ENCODE measurements around the gene RIMOC1.
A peak's percentile ranks its signal among the peaks of the same experiment; 100 is the strongest.

The RIMOC1 gene

GRCh38 chr5:41903892-41904799, at the start of gene RIMOC1:
TSS of gene RIMOC1 (plus strand) at chr5:41904344. CDS start at chr5:41904368, 24 bp downstream.
- peak; percentile 95 for DNase-seq (ENCODE audit: low read depth)

- DNase-seq (ENCODE audit: low read depth): no peak
These were observed 47.3 kb upstream of the RIMOC1 start for GRCh38 chr5:41856644-41857491.

GRCh38 chr5:41857989-41858388, 46.2 kb upstream of the RIMOC1 start:
- no peak for DNase-seq (ENCODE audit: low read depth)

- no peak for DNase-seq (ENCODE audit: low read depth)
These were observed 45.3 kb upstream of the RIMOC1 start for GRCh38 chr5:41858890-41859289.

- DNase-seq (ENCODE audit: low read depth): no peak
These were observed 40.2 kb upstream of the RIMOC1 start for GRCh38 chr5:41863871-41864486.

GRCh38 chr5:41869151-41869723, 34.9 kb upstream of the RIMOC1 start:
- no peak for DNase-seq (ENCODE audit: low read depth)

GRCh38 chr5:41869724-41870626, 34.2 kb upstream of the RIMOC1 start, which contains the start of gene OXCT1:
TSS of gene OXCT1 (minus strand) at chr5:41870425. CDS start at chr5:41870358, 67 bp downstream.
- peak; percentile 84 for DNase-seq (ENCODE audit: low read depth)

- no peak for DNase-seq (ENCODE audit: low read depth)
These were observed 33.5 kb upstream of the RIMOC1 start for GRCh38 chr5:41870627-41871048.

- no peak for DNase-seq (ENCODE audit: low read depth)
These were observed 32.3 kb upstream of the RIMOC1 start for GRCh38 chr5:41871852-41872251.

GRCh38 chr5:41874512-41875060, 29.6 kb upstream of the RIMOC1 start:
- no peak for DNase-seq (ENCODE audit: low read depth)

GRCh38 chr5:41875121-41875520, 29.0 kb upstream of the RIMOC1 start:
- DNase-seq (ENCODE audit: low read depth): no peak

GRCh38 chr5:41876678-41877077, 27.5 kb upstream of the RIMOC1 start:
- no peak for DNase-seq (ENCODE audit: low read depth)

- DNase-seq (ENCODE audit: low read depth): no peak
These were observed 26.7 kb upstream of the RIMOC1 start for GRCh38 chr5:41877408-41877807.

- DNase-seq (ENCODE audit: low read depth): no peak
These were observed 26.0 kb upstream of the RIMOC1 start for GRCh38 chr5:41878173-41878572.

- no peak for DNase-seq (ENCODE audit: low read depth)
These were observed 25.3 kb upstream of the RIMOC1 start for GRCh38 chr5:41878643-41879478.

GRCh38 chr5:41882765-41883164, 21.4 kb upstream of the RIMOC1 start:
- DNase-seq (ENCODE audit: low read depth): no peak

- no peak for DNase-seq (ENCODE audit: low read depth)
These were observed 20.9 kb upstream of the RIMOC1 start for GRCh38 chr5:41883243-41883642.

GRCh38 chr5:41883936-41884335, 20.2 kb upstream of the RIMOC1 start:
- no peak for DNase-seq (ENCODE audit: low read depth)

GRCh38 chr5:41885286-41885685, 18.9 kb upstream of the RIMOC1 start:
- no peak for DNase-seq (ENCODE audit: low read depth)

All from stimulated activated CD8-positive, alpha-beta memory T cell treated with anti-CD3 and anti-CD28 coated beads, Interleukin-7, amount 100 ng/mL, for 24 hours (primary cell).